NT2/D1 (cell line): ENCODE data around the gene TANC1.

ENCODE experiments used
- DNase-seq: peaks from one replicate; pipeline ENCODE4 v3.0.0-alpha.2; 2011; ENCODE audit warnings: low read depth, low spot score
- H3K27me3 ChIP-seq: 2 replicates; pipeline ENCODE4 v1.6.0; 2011; ENCODE audit warnings: mild to moderate bottlenecking; ENCODE audit not compliant: insufficient read length, insufficient read depth
- H3K36me3 ChIP-seq: 2 replicates; pipeline ENCODE4 v1.6.1; 2011; ENCODE audit warnings: mild to moderate bottlenecking, low read length, mixed read lengths; ENCODE audit not compliant: insufficient read depth, insufficient read length
- H3K4me1 ChIP-seq: 2 replicates; pipeline ENCODE4 v1.5.1; 2011; ENCODE audit not compliant: insufficient read depth, insufficient read length
- H3K4me3 ChIP-seq: 2 replicates; pipeline ENCODE4 v1.5.1; 2011; ENCODE audit warnings: low read depth; ENCODE audit not compliant: insufficient read length
- H3K9ac ChIP-seq: 2 replicates; pipeline ENCODE4 v1.6.0; 2011; ENCODE audit warnings: low read depth; ENCODE audit not compliant: insufficient read length
- H3K9me3 ChIP-seq: 2 replicates; pipeline ENCODE4 v1.5.1; 2011; ENCODE audit warnings: mild to moderate bottlenecking, low read length; ENCODE audit not compliant: insufficient read depth
- SUZ12 ChIP-seq: IDR thresholded peaks from 2 replicates; pipeline ENCODE4 v1.6.1; 2011; ENCODE audit not compliant: insufficient read length, insufficient read depth; ENCODE audit errors: extremely low read depth
- YY1 ChIP-seq: IDR thresholded peaks from 2 replicates; pipeline ENCODE4 v1.6.1; 2011; ENCODE audit not compliant: insufficient read length, insufficient read depth
- ZNF274 ChIP-seq: IDR thresholded peaks from 2 replicates; pipeline ENCODE4 v1.6.1; 2011; ENCODE audit warnings: mild to moderate bottlenecking, low read depth, low read length

The TANC1 gene

GRCh38 chr2:159009940-159010339 lies 41.5 kb downstream of the TANC1 start:
- H3K4me1 ChIP-seq, result peaks cover 2% of the 10 kb centered on the region
- H3K9ac ChIP-seq, result no peak overlapping the region
- no peaks in the 10 kb centered on the region for H3K27me3 ChIP-seq
- peaks cover 20% of the 10 kb centered on the region for H3K9me3 ChIP-seq
- no peak for DNase-seq
- peaks cover 31% of the 10 kb centered on the region for H3K36me3 ChIP-seq
- H3K4me3 ChIP-seq, result no peak overlapping the region
- no peak for TF ChIP-seq ZNF274
- TF ChIP-seq YY1, result no peak
- TF ChIP-seq SUZ12, result no peak

GRCh38 chr2:159010340-159010739 lies 41.9 kb downstream of the TANC1 start:
- Histone ChIP-seq H3K4me1 (peaks cover 2% of the 10 kb centered on the region), H3K36me3 (peaks cover 32% of the 10 kb centered on the region), H3K9me3 (peaks cover 20% of the 10 kb centered on the region), H3K9ac (no peak overlapping the region), H3K27me3 (no peaks in the 10 kb centered on the region), H3K4me3 (no peak overlapping the region)
- no peak for DNase-seq
- TF ChIP-seq SUZ12, result no peak

GRCh38 chr2:159010963-159011362 lies 42.5 kb downstream of the TANC1 start:
- peaks cover 23% of the 10 kb centered on the region for H3K9me3 ChIP-seq
- DNase-seq, result no peak

GRCh38 chr2:159012142-159012541 lies 43.7 kb downstream of the TANC1 start:
- Histone ChIP-seq H3K4me3 (no peak overlapping the region), H3K9ac (no peak overlapping the region), H3K27me3 (no peaks in the 10 kb centered on the region), H3K36me3 (peaks cover 29% of the 10 kb centered on the region), H3K9me3 (peaks cover 23% of the 10 kb centered on the region), H3K4me1 (peaks cover 2% of the 10 kb centered on the region)
- no peak for DNase-seq
- no peak for TF ChIP-seq YY1
- TF ChIP-seq SUZ12, result no peak
- TF ChIP-seq ZNF274, result no peak

More at GRCh38 chr2:159010963-159011362, 42.5 kb downstream of the TANC1 start:
- H3K4me3 ChIP-seq, result no peak overlapping the region
- peaks cover 2% of the 10 kb centered on the region for H3K4me1 ChIP-seq
- no peak overlapping the region for H3K9ac ChIP-seq
- H3K36me3 ChIP-seq, result peaks cover 32% of the 10 kb centered on the region
- no peaks in the 10 kb centered on the region for H3K27me3 ChIP-seq
- TF ChIP-seq YY1, result no peak
- TF ChIP-seq ZNF274, result no peak
- no peak for TF ChIP-seq SUZ12

- no peak for DNase-seq
- TF ChIP-seq ZNF274 (no peak), YY1 (no peak), SUZ12 (no peak)
- Histone ChIP-seq H3K4me1 (peaks cover 2% of the 10 kb centered on the region), H3K4me3 (no peak overlapping the region), H3K36me3 (peaks cover 23% of the 10 kb centered on the region), H3K27me3 (no peaks in the 10 kb centered on the region), H3K9me3 (peaks cover 23% of the 10 kb centered on the region), H3K9ac (no peak overlapping the region)
Observed at GRCh38 chr2:159013103-159013502, 44.7 kb downstream of the TANC1 start.

- Histone ChIP-seq H3K9ac (no peak overlapping the region), H3K4me1 (peaks cover 2% of the 10 kb centered on the region), H3K27me3 (no peaks in the 10 kb centered on the region), H3K4me3 (no peak overlapping the region), H3K36me3 (peaks cover 23% of the 10 kb centered on the region), H3K9me3 (peaks cover 23% of the 10 kb centered on the region)
- no peak for DNase-seq
- no peak for TF ChIP-seq YY1
- TF ChIP-seq SUZ12, result no peak
- TF ChIP-seq ZNF274, result no peak
Observed at GRCh38 chr2:159015174-159015573, 46.7 kb downstream of the TANC1 start.

- no peaks in the 10 kb centered on the region for H3K4me1 ChIP-seq
- no peak overlapping the region for H3K4me3 ChIP-seq
- no peak for TF ChIP-seq SUZ12
- TF ChIP-seq ZNF274, result no peak
- TF ChIP-seq YY1, result no peak
- peaks cover 23% of the 10 kb centered on the region for H3K9me3 ChIP-seq
- H3K36me3 ChIP-seq, result peaks cover 23% of the 10 kb centered on the region
- H3K9ac ChIP-seq, result no peak overlapping the region
- H3K27me3 ChIP-seq, result no peaks in the 10 kb centered on the region
- no peak for DNase-seq
Observed at GRCh38 chr2:159015823-159016222, 47.4 kb downstream of the TANC1 start.

- Histone ChIP-seq H3K9ac (no peak overlapping the region), H3K36me3 (peaks cover 16% of the 10 kb centered on the region), H3K4me3 (no peak overlapping the region), H3K4me1 (no peaks in the 10 kb centered on the region), H3K9me3 (peaks cover 23% of the 10 kb centered on the region), H3K27me3 (no peaks in the 10 kb centered on the region)
- TF ChIP-seq ZNF274, result no peak
- no peak for TF ChIP-seq SUZ12
- TF ChIP-seq YY1, result no peak
- DNase-seq, result no peak
Observed at GRCh38 chr2:159017837-159018236, 49.4 kb downstream of the TANC1 start.
